HepG2 (cell line): ENCODE measurements around the gene ACVR1B. TPM values are rescaled to one million over a fixed set of nuclear protein-coding genes. Genes with fewer than 3 reads are reported as not detected.
A peak's percentile ranks its signal among the peaks of the same experiment; 100 is the strongest.

Experiments used
- CENPX ChIP-seq: sonication (generic); formaldehyde crosslinking; IDR thresholded peaks from 2 replicates; pipeline ENCODE4 v1.9.0; 2021; ENCODE audit warnings: mild to moderate bottlenecking, missing genetic modification reagents, moderate library complexity
- KAT2B ChIP-seq: fragments of 150-350 bp; IDR thresholded peaks from 2 replicates; pipeline ENCODE4 v1.6.1; 2014; ENCODE audit warnings: low read depth, low read length, borderline replicate concordance
- NPAS2 ChIP-seq: sonication (generic); formaldehyde crosslinking; IDR thresholded peaks from 2 replicates; pipeline ENCODE4 v1.8.0; 2022; ENCODE audit warnings: mild to moderate bottlenecking, missing genetic modification reagents, borderline replicate concordance
- PHF21A ChIP-seq: sonication (generic); formaldehyde crosslinking; IDR thresholded peaks from 2 replicates; pipeline ENCODE4 v1.5.0; 2020; ENCODE audit warnings: mild to moderate bottlenecking, missing genetic modification reagents
- REXO4 ChIP-seq: sonication (generic); formaldehyde crosslinking; IDR thresholded peaks from 2 replicates; pipeline ENCODE4 v1.8.0; 2022; ENCODE audit warnings: missing genetic modification reagents, mild to moderate bottlenecking, borderline replicate concordance
- SYNCRIP ChIP-seq: fragments of 200-400 bp; formaldehyde crosslinking; IDR thresholded peaks from 2 replicates; pipeline ENCODE4 v1.6.1; 2018; ENCODE audit warnings: mild to moderate bottlenecking, low read depth, low read length; ENCODE audit not compliant: insufficient read depth
- TCF7L2 ChIP-seq: IDR thresholded peaks from 2 replicates; pipeline ENCODE4 v1.6.1; 2011; ENCODE audit warnings: mild to moderate bottlenecking, low read depth, low read length, moderate library complexity
- XBP1 ChIP-seq: sonication (generic); formaldehyde crosslinking; IDR thresholded peaks from 2 replicates; pipeline ENCODE4 v1.5.0; 2020; ENCODE audit warnings: missing genetic modification reagents
- ZBTB8A ChIP-seq: sonication (generic); formaldehyde crosslinking; IDR thresholded peaks from 2 replicates; pipeline ENCODE4 v1.4.0; 2020; ENCODE audit warnings: mild to moderate bottlenecking, low read depth, missing genetic modification reagents, borderline replicate concordance
- ZEB1 ChIP-seq: IDR thresholded peaks from 2 replicates; pipeline ENCODE4 v1.6.1; 2012; ENCODE audit warnings: mild to moderate bottlenecking, low read depth, inconsistent platforms; ENCODE audit not compliant: insufficient replicate concordance
- ZNF296 ChIP-seq: sonication (generic); formaldehyde crosslinking; conservative IDR thresholded peaks from 2 replicates; pipeline ENCODE4 v1.5.0; 2020; ENCODE audit warnings: mild to moderate bottlenecking, missing genetic modification reagents
- ZNF720 ChIP-seq: sonication (generic); formaldehyde crosslinking; IDR thresholded peaks from 2 replicates; pipeline ENCODE4 v1.4.0; 2020; ENCODE audit warnings: missing genetic modification reagents
- ZNF841 ChIP-seq: sonication (generic); formaldehyde crosslinking; IDR thresholded peaks from 2 replicates; pipeline ENCODE4 v1.8.1; 2023; ENCODE audit warnings: missing genetic modification reagents, borderline replicate concordance
- ZNF883 ChIP-seq: sonication (generic); formaldehyde crosslinking; IDR thresholded peaks from 2 replicates; pipeline ENCODE4 v1.5.1; 2020; ENCODE audit warnings: mild to moderate bottlenecking, missing genetic modification reagents; ENCODE audit errors: not compliant biosample characterization
- ZSCAN31 ChIP-seq: sonication (generic); formaldehyde crosslinking; IDR thresholded peaks from 2 replicates; pipeline ENCODE4 v1.5.0; 2020; ENCODE audit warnings: low read depth, mild to moderate bottlenecking, missing genetic modification reagents
- ZSCAN9 ChIP-seq: IDR thresholded peaks from 2 replicates; pipeline ENCODE4 v1.6.1; 2016; ENCODE audit warnings: borderline replicate concordance
- polyA plus RNA-seq, 8 experiments: library from polyadenylated mRNA; depleted of rRNA in 3 of 8; stranded (reverse) in 7 of 8; unstranded in 1 of 8; fragments of >200 nt; fragmentation: Illumina TruSeq in 4 of 8; extraction: Trizol in 4 of 8; gene quantifications; 2 replicates each; pipeline versions ENCODE4 v1.2.1 to v1.2.3, GENCODE V29; 2011 to 2016; ENCODE audit warnings: low read depth in 4 of 8, missing spikeins in 1 of 8, mixed read lengths in 1 of 8; ENCODE audit not compliant: insufficient read depth in 1 of 8
- total RNA-seq, 5 experiments: library from RNA; depleted of rRNA; stranded (reverse); fragments of >200 nt; fragmentation: Illumina TruSeq; extraction: Trizol; gene quantifications; 2 replicates each; pipeline ENCODE4 v1.2.3, GENCODE V29; 2016; ENCODE audit warnings: low read depth in 1 of 5
- TF ChIP-seq, protein P1 (sequence below): sonication (generic); formaldehyde crosslinking; IDR thresholded peaks from 2 replicates; pipeline ENCODE4 v1.4.0; 2020; ENCODE audit warnings: mild to moderate bottlenecking, missing genetic modification reagents
- TF ChIP-seq, protein P2 (sequence below): IDR thresholded peaks from 2 replicates; pipeline ENCODE4 v1.6.1; 2016; ENCODE audit warnings: mild to moderate bottlenecking
- TF ChIP-seq, protein P3 (sequence below): IDR thresholded peaks from 2 replicates; pipeline ENCODE4 v1.6.1; 2018; ENCODE audit warnings: missing genetic modification reagents, mild to moderate bottlenecking, missing compliant biosample characterization

Gene ACVR1B
- total and polyA plus RNA-seq, 2 of the 13 experiments (the other 11 are each of a cell fraction or from before 2014, with no cell fraction given): 8.9 to 12.1 TPM

DNA sequence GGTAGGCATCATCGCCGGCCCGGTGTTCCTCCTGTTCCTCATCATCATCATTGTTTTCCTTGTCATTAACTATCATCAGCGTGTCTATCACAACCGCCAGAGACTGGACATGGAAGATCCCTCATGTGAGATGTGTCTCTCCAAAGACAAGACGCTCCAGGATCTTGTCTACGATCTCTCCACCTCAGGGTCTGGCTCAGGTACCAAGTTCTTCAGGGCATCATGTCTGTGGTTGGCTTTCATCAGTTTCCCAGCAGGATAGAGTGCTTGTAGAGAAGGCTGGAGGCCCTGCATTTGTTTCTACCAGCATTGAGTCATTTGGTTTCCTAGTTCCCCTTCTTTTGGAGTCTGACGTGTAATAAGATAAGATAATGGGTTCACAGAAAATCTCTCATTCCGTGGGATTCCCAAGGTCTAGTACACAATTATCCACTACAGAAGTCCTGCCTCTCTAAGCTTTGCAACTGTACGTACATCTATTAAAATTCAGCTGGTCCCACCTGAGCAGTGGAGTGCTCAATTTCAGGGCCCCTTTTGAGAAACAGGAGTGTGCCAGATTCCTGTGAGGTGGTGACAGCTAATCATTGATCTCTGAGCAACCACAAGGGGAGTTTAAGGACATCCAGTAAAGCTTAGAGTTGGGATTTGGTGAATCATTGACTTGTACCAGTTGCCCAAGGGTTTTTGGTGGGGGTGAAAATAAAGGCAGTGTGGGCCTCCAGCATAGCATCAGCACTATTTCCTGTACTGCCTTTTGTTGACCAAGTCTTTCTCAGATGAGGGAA is 25.1 kb downstream of the ACVR1B start (continued):
- TF ChIP-seq, protein P1, sequence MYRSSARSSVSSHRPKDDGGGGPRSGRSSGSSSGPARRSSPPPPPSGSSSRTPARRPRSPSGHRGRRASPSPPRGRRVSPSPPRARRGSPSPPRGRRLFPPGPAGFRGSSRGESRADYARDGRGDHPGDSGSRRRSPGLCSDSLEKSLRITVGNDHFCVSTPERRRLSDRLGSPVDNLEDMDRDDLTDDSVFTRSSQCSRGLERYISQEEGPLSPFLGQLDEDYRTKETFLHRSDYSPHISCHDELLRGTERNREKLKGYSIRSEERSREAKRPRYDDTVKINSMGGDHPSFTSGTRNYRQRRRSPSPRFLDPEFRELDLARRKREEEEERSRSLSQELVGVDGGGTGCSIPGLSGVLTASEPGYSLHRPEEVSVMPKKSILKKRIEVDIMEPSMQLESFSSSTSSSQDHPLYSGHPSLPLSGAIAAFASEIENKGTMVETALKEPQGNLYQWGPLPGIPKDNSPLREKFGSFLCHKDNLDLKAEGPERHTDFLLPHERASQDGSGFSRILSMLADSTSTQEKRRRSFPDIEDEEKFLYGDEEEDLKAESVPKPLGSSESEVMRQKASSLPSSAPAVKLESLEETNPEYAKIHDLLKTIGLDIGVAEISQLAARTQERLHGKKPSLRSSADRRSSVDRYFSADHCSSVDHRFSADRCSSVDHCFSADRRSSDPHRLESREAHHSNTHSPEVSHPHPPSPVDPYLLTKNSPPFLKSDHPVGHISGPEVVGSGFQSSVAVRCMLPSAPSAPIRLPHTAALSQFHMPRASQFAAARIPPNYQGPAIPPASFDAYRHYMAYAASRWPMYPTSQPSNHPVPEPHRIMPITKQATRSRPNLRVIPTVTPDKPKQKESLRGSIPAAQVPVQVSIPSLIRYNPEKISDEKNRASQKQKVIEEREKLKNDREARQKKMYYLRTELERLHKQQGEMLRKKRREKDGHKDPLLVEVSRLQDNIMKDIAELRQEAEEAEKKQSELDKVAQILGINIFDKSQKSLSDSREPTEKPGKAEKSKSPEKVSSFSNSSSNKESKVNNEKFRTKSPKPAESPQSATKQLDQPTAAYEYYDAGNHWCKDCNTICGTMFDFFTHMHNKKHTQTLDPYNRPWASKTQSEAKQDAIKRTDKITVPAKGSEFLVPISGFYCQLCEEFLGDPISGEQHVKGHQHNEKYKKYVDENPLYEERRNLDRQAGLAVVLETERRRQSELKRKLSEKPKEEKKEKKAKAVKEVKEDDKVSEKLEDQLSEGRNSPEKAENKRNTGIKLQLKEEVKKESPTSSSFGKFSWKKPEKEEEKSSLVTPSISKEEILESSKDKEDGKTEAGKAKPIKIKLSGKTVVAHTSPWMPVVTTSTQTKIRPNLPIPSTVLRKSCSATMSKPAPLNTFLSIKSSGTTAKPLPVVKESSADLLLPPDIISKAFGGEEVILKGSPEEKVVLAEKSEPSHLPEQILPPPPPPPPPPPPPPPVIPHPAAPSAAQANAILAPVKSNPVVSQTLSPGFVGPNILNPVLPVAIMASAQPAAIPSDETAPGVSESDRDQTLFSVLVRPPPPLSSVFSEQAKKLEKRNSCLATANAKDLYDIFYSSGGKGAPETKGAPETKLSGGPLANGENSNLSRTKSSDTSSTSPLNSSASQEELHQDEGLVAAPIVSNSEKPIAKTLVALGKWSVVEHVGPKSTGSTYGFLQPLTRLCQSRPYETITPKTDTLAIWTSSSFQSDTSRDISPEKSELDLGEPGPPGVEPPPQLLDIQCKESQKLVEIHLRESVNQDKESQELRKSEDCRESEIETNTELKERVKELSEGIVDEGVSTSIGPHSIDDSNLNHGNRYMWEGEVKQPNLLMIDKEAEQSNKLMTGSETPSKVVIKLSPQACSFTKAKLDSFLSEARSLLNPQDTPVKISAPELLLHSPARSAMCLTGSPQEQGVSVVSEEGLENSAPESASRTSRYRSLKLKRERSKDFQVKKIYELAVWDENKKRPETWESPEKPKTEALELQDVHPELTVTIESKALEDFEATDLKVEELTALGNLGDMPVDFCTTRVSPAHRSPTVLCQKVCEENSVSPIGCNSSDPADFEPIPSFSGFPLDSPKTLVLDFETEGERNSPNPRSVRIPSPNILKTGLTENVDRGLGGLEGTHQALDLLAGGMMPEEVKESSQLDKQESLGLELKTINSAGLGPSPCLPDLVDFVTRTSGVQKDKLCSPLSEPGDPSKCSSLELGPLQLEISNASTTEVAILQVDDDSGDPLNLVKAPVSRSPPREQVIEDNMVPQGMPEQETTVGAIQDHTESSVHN (CRISPR knock-in tag): no peak
- TF ChIP-seq ZBTB8A (CRISPR knock-in tag) (no peak), NPAS2 (CRISPR knock-in tag) (no peak), ZNF841 (no peak), XBP1 (no peak), REXO4 (CRISPR knock-in tag) (no peak), ZNF720 (CRISPR knock-in tag) (no peak), ZNF883 (no peak), TCF7L2 (no peak), CENPX (no peak), ZNF296 (no peak), SYNCRIP (no peak), KAT2B (no peak), ZSCAN31 (0 out of 2 replicates have a peak, but pooled peaks have one; percentile 8), ZSCAN9 (CRISPR knock-in tag) (0 out of 2 replicates have a peak, but pooled peaks have one; percentile 24), PHF21A (peak; percentile 68; the same call in 1 of the 2 replicates), ZEB1 (no peak)
- TF ChIP-seq, protein P2, sequence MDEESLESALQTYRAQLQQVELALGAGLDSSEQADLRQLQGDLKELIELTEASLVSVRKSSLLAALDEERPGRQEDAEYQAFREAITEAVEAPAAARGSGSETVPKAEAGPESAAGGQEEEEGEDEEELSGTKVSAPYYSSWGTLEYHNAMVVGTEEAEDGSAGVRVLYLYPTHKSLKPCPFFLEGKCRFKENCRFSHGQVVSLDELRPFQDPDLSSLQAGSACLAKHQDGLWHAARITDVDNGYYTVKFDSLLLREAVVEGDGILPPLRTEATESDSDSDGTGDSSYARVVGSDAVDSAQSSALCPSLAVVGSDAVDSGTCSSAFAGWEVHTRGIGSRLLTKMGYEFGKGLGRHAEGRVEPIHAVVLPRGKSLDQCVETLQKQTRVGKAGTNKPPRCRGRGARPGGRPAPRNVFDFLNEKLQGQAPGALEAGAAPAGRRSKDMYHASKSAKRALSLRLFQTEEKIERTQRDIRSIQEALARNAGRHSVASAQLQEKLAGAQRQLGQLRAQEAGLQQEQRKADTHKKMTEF: peak; percentile 41; the same call in 1 of the 2 replicates
- TF ChIP-seq, protein P3, sequence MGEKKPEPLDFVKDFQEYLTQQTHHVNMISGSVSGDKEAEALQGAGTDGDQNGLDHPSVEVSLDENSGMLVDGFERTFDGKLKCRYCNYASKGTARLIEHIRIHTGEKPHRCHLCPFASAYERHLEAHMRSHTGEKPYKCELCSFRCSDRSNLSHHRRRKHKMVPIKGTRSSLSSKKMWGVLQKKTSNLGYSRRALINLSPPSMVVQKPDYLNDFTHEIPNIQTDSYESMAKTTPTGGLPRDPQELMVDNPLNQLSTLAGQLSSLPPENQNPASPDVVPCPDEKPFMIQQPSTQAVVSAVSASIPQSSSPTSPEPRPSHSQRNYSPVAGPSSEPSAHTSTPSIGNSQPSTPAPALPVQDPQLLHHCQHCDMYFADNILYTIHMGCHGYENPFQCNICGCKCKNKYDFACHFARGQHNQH (CRISPR knock-in tag): no peak
